GM12875 (cell line): Measurements from ENCODE around the gene SMARCD3.

Experiments
- H3K4me3 ChIP-seq: one replicate; pipeline ENCODE4 v1.5.1; 2011; ENCODE audit warnings: low read depth, low read length, control low read depth
- CTCF ChIP-seq: IDR thresholded peaks from 2 replicates; pipeline ENCODE4 v1.5.1; 2011; ENCODE audit warnings: low read depth, mild to moderate bottlenecking, control low read depth, inconsistent platforms, low read length, moderate library complexity, borderline replicate concordance; ENCODE audit not compliant: insufficient read depth

Gene SMARCD3

GRCh38 chr7:151228024-151228866, 20.2 kb downstream of the SMARCD3 start:
- H3K4me3 ChIP-seq: no peak overlapping the region
- TF ChIP-seq CTCF: no peak

GRCh38 chr7:151226875-151227782, 21.4 kb downstream of the SMARCD3 start, which contains the start of gene ABCF2:
Gene ABCF2, minus strand, starts transcription at chr7:151227205. Its CDS starts 747 bp downstream, at chr7:151226458.
- peak within 1 kb of the TSS; percentile 87 for H3K4me3 ChIP-seq
- no peak for TF ChIP-seq CTCF

- peak overlapping the region; percentile 87 for H3K4me3 ChIP-seq
- no peak for TF ChIP-seq CTCF
Measured at GRCh38 chr7:151226560-151226874, 22.0 kb downstream of the SMARCD3 start.

GRCh38 chr7:151225948-151226510, 22.5 kb downstream of the SMARCD3 start:
- peak overlapping the region; percentile 87 for H3K4me3 ChIP-seq
- no peak for TF ChIP-seq CTCF

- TF ChIP-seq CTCF: no peak
Measured at GRCh38 chr7:151223728-151224127, 24.8 kb downstream of the SMARCD3 start.

GRCh38 chr7:151218170-151218569, 30.3 kb downstream of the SMARCD3 start:
- no peak overlapping the region for H3K4me3 ChIP-seq
- no peak for TF ChIP-seq CTCF

More at GRCh38 chr7:151223728-151224127, 24.8 kb downstream of the SMARCD3 start:
- no peak overlapping the region for H3K4me3 ChIP-seq
